Heart left ventricle (tissue), 16 donors: ENCODE data around the gene RABGAP1. TPM values are rescaled to one million over a fixed set of nuclear protein-coding genes. Genes with fewer than 3 reads are reported as not detected.

Experiments used
- ATAC-seq, 4 donors: fragments of 200-7000 bp; cut with Tn5 transposase; one replicate each; pipeline ENCODE4 v1.9.1; 2020 to 2022; ENCODE audit warnings: moderate library complexity in 4 of 4, mild to moderate bottlenecking in 3 of 4, moderate number of reproducible peaks in 1 of 4
- DNase-seq, 5 donors: peaks; one replicate each; pipeline ENCODE4 v3.0.0-alpha.2; 2020
- H3K27ac ChIP-seq, 12 donors: fragments of 200-600 bp; sonication (generic) in 4 of 12; one replicate each; pipeline versions ENCODE4 v1.5.0 to v1.8.0; 2016 to 2022; ENCODE audit warnings: mild to moderate bottlenecking in 2 of 12
- H3K27me3 ChIP-seq, 9 donors: fragments of 200-600 bp; sonication (generic) in 2 of 9; one replicate each; pipeline versions ENCODE4 v1.5.1 to v1.8.0; 2016 to 2022; ENCODE audit warnings: mild to moderate bottlenecking in 3 of 9
- H3K36me3 ChIP-seq, 9 donors: fragments of 200-600 bp; sonication (generic) in 2 of 9; one replicate each; pipeline versions ENCODE4 v1.5.0 to v1.8.0; 2018 to 2022; ENCODE audit warnings: mild to moderate bottlenecking in 2 of 9
- H3K4me1 ChIP-seq, 12 donors: fragments of 200-600 bp; sonication (generic) in 4 of 12; one replicate each; pipeline versions ENCODE4 v1.5.0 to v1.8.0; 2016 to 2022; ENCODE audit warnings: mild to moderate bottlenecking in 3 of 12
- H3K4me3 ChIP-seq, 12 donors: fragments of 200-600 bp; sonication (generic) in 4 of 12; one replicate each; pipeline versions ENCODE4 v1.5.0 to v1.8.0; 2017 to 2022; ENCODE audit warnings: mild to moderate bottlenecking in 9 of 12, moderate library complexity in 4 of 12
- H3K9me3 ChIP-seq, 12 donors: fragments of 200-600 bp; sonication (generic) in 4 of 12; one replicate each; pipeline versions ENCODE4 v1.5.0 to v1.8.0; 2016 to 2022; ENCODE audit warnings: mild to moderate bottlenecking in 1 of 12
- POLR2A ChIP-seq, 2 donors: fragments of 450-650 bp; IDR thresholded peaks; one replicate each; pipeline ENCODE4 v1.6.1; 2017; ENCODE audit warnings: antibody characterized with exemption in 2 of 2, mild to moderate bottlenecking in 2 of 2, moderate library complexity in 2 of 2
- WGBS, 4 donors: extraction: QIAGEN DNeasy Blood & Tissue Kit in 2 of 4; methylation state at CpG; one replicate each; pipeline versions ENCODE4 v1.1.5 to v1.1.7; 2013 to 2018; 5-methylcytosine and 5-hydroxymethylcytosine counted together
- intact Hi-C, 10 donors: fragments of 100-400 bp; cut with DNase I; formaldehyde crosslinking; loops; one replicate each; pipeline versions ENCODE4 v1.11.1 to v1.14.2; 2022
- polyA plus RNA-seq, 2 donors: library from polyadenylated mRNA; stranded (reverse); fragments of 200-250 nt; gene quantifications; one replicate each; pipeline ENCODE4 v1.2.3, GENCODE V29; 2013
- total RNA-seq, 9 donors: library from RNA; depleted of rRNA in 2 of 9; stranded (reverse); fragments of >200 nt in 2 of 9; fragmentation: NEBNext Ultra II Directional in 3 of 9; extraction: Animal tissue kit (Norgen Biotek cat#: 25700) in 3 of 9; gene quantifications; one replicate each; pipeline versions ENCODE4 v1.1.0 to v1.2.4, GENCODE V29; 2016 to 2023
- TF ChIP-seq, protein P1 (sequence below), 12 donors: fragments of 200-600 bp; sonication (generic) in 4 of 12; IDR thresholded peaks; one replicate each; pipeline versions ENCODE4 v1.5.0 to v1.8.0; 2018 to 2022; ENCODE audit warnings: antibody characterized with exemption in 12 of 12, mild to moderate bottlenecking in 5 of 12
- donor health status: ischemic (EF 13 %, LVEDD 7.1; RV severe dilation, severe dysfunction).
- donor health status: healthy with polysubstance abuse.
- donor health status: DM: no; HTN: yes; CAD: no.
- donor health status: DM: no; HTN: no; CAD: no.
- donor health status: ischemic (EF 25% LVEDD 6.9; RV normal size, moderate dysfunction).
- donor health status: ischemic (EF 25% LVEDD 5.7; RV mildly dilated, moderate dysfunction).
- donor health status: healthy.
- donor health status: DM: yes; HTN: yes; CAD: no.
- donor health status: ischemic (EF 35%, LVEDD 5.7; RV mildly dilated, moderate dysfunction).
- donor health status: nonischemic (EF 11% LVEDD 7.7; RV severe dilation, severe dysfunction).
- donor health status: DM: yes; HTN: yes; CAD: no.
- donor health status: PGD.
- donor health status: ischemic (EF 29% LVEDD 5.4; RV normal size, mild dysfunction).
- donor health status: nonischemic (EF 23%, LVEDD 6.1; RV moderate dilation, normal function).

The RABGAP1 gene
- total and polyA plus RNA-seq, 11 donors: 11.8 to 62.2 (median 43.3) TPM

DNA sequence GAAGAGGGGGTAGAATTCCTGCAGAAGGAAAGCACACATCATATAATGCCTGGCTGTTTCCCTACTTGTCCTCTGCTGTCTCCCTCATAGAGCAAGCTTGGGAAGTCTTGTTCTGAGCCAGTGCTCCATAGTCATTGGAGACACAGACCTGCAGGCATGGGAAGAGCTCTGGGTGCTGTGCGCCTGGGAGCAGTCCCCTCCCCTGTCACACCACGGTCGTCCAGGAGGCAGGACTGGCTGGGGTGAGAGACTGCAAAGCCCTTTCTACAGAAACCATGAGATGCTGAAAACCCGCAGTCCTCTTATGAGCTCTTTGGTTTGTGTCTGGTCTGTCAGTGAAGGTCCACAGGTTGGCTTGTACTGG, 157.3 kb downstream of the RABGAP1 start:
- Histone ChIP-seq H3K9me3 (no peaks in the 10 kb centered on the region), H3K27ac (no peak overlapping the region), H3K4me1 (peaks cover 0 to 3% (median 0%) of the 10 kb centered on the region in 12 donors), H3K36me3 (peaks cover 0 to 99% (median 94%) of the 10 kb centered on the region in 9 donors), H3K27me3 (no peaks in the 10 kb centered on the region), H3K4me3 (no peak overlapping the region)
- ATAC-seq: no peak
- 75 to 83% (median 77%) methylated on average over 4 of the region's 4 CpGs for WGBS, 4 donors
- intact Hi-C loops: loop anchor here in 1 of 10 donors (10.0 kb wide), 2 partner anchors 57 to 127 kb away; no protein-coding TSS in a partner anchor
- TF ChIP-seq POLR2A (IDR thresholded peaks at IDR 0.05): no peak
- TF ChIP-seq, protein P1, sequence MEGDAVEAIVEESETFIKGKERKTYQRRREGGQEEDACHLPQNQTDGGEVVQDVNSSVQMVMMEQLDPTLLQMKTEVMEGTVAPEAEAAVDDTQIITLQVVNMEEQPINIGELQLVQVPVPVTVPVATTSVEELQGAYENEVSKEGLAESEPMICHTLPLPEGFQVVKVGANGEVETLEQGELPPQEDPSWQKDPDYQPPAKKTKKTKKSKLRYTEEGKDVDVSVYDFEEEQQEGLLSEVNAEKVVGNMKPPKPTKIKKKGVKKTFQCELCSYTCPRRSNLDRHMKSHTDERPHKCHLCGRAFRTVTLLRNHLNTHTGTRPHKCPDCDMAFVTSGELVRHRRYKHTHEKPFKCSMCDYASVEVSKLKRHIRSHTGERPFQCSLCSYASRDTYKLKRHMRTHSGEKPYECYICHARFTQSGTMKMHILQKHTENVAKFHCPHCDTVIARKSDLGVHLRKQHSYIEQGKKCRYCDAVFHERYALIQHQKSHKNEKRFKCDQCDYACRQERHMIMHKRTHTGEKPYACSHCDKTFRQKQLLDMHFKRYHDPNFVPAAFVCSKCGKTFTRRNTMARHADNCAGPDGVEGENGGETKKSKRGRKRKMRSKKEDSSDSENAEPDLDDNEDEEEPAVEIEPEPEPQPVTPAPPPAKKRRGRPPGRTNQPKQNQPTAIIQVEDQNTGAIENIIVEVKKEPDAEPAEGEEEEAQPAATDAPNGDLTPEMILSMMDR (IDR thresholded peaks at IDR 0.05): no peak
- DNase-seq: no peak

DNA sequence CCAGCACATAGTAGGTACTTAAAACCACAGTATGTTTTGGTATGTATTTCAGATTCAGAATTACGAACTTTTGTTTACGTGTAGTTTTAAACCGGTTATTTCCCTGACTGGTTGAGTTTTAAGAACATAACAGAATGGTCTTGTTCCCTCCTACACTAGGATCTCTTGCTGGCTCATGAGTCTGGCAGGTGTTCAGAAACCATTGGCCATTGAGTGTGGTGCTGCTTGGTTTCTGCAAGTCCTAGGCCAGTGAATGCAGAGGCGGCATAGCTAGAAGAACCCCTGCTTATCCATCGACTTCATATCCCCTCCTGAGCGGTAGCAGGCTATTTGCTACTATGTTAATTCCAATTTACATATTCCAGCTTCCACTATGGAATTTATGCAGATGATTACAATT, 158.2 kb downstream of the RABGAP1 start:
- intact Hi-C loops: loop anchor here in 1 of 10 donors (10.0 kb wide), 2 partner anchors 56 to 126 kb away; no protein-coding TSS in a partner anchor
- peaks cover 0 to 3% (median 0%) of the 10 kb centered on the region in 12 donors for H3K4me1 ChIP-seq

DNA sequence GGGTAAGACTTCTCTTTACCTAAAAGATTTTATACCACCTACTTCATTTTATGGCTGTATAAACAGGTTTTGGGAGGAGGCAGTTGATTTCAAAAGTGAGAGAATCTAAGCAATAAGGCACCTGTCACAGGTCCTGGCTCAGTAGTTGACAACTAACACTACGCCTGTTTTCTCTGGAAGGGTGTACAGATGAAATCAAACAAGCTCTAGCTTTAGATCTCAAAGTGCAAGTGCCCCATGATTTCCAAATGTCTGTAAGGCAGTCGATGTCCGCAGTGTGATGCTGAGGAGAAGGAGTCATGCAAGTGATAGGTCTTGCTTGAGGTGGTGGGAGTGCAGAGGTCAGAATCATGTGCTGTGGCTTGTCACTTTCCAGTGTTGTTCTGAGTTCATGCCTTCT, 158.7 kb downstream of the RABGAP1 start:
- H3K36me3 ChIP-seq: peaks cover 0 to 98% (median 93%) of the 10 kb centered on the region in 9 donors
- H3K4me3 ChIP-seq: no peak overlapping the region
- no peaks in the 10 kb centered on the region for H3K27me3 ChIP-seq
- peaks cover 0 to 3% (median 0%) of the 10 kb centered on the region in 12 donors for H3K4me1 ChIP-seq
- H3K27ac ChIP-seq: no peak overlapping the region
- no peak for ATAC-seq
- H3K9me3 ChIP-seq: no peaks in the 10 kb centered on the region
- no peak for DNase-seq
- TF ChIP-seq, protein P1 (IDR thresholded peaks at IDR 0.05): no peak
- no peak for TF ChIP-seq POLR2A (IDR thresholded peaks at IDR 0.05)
- intact Hi-C loops: loop anchor here in 1 of 10 donors (10.0 kb wide), 2 partner anchors 55 to 125 kb away; no protein-coding TSS in a partner anchor
- WGBS, 4 donors: 92 to 96% (median 94%) methylated on average over 3 of the region's 3 CpGs

More for the DNA sequence above, 158.2 kb downstream of the RABGAP1 start:
- H3K36me3 ChIP-seq: peaks cover 0 to 98% (median 93%) of the 10 kb centered on the region in 9 donors
- H3K27me3 ChIP-seq: no peaks in the 10 kb centered on the region
- no peak overlapping the region for H3K4me3 ChIP-seq
- no peaks in the 10 kb centered on the region for H3K9me3 ChIP-seq
- WGBS, 4 donors: 93 to 96% (median 96%) methylated on average over 6 of the region's 6 CpGs
- TF ChIP-seq, protein P1 (IDR thresholded peaks at IDR 0.05): no peak
- TF ChIP-seq POLR2A (IDR thresholded peaks at IDR 0.05): no peak
- no peak overlapping the region for H3K27ac ChIP-seq
- DNase-seq (no peak), ATAC-seq (no peak)

DNA sequence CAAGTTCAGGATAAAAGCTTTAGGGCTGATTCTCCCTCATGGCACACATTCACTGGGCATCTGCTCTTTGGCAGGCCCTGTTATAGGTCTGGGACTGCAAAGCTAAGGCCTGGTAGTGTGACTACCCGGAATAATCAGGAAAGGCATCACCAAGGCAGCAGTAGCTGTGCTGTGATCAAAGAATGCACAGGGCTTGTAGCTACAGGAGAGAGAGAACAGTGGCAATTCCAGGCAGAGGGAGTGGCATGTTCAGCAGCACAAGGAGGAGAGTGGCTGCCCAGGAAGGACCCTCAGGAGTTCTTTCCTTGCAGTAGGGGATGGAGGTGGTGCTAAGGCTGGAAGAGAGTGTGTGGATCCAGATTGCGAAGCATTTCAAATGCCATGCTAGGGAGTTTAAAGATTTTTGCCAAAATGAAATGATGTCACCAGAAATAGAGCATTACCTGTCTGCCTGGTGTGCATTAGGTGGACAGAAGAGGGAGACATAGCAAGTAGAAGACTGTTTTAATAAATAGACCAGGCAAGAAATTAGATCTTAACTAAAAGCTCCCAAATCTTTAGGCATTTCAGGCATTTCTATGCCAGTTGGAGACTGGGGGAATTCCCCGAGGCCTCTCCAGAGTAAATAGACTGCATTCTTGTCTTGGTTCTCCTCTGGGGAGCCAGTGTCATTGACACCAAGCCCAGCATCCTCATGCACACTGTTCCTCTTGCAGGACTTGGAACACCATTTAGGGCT, 161.7 kb downstream of the RABGAP1 start:
- TF ChIP-seq, protein P1 (IDR thresholded peaks at IDR 0.05): peak in 6 of 12 donors; percentile 8 to 36 (median 18)
- no peak for TF ChIP-seq POLR2A (IDR thresholded peaks at IDR 0.05)
- Histone ChIP-seq H3K4me3 (no peak overlapping the region), H3K36me3 (peaks cover 0 to 98% (median 83%) of the 10 kb centered on the region in 9 donors), H3K9me3 (no peaks in the 10 kb centered on the region), H3K27ac (no peak overlapping the region), H3K4me1 (peaks cover 0 to 3% (median 0%) of the 10 kb centered on the region in 12 donors), H3K27me3 (no peaks in the 10 kb centered on the region)
- no peak for DNase-seq
- intact Hi-C loops: loop anchor here in 2 of 10 donors (5.0 kb wide), 1 partner anchor 245 kb away; no protein-coding TSS in a partner anchor
- WGBS, 4 donors: 81 to 87% (median 83%) methylated on average over 3 of the region's 3 CpGs
- no peak for ATAC-seq
